GM23338 (cell line): Measurements from ENCODE around the gene SEMA5A. TPM values are rescaled to one million over a fixed set of nuclear protein-coding genes. Genes with fewer than 3 reads are reported as not detected.
"Not testable (repeated sequence)": the region's sequence is repeated elsewhere in the genome, so short reads cannot be mapped to it uniquely, and the experiment has no call there.

Experiments used
- ATAC-seq: fragments of 200-7000 bp; cut with Tn5 transposase; 3 replicates; pipeline ENCODE4 v1.9.1; 2020
- DNase-seq: peaks from one replicate; pipeline ENCODE4 v3.0.0-alpha.2; 2015; ENCODE audit warnings: low spot score
- H2AFZ ChIP-seq: fragments of 200-600 bp; sonication (generic); 2 replicates; pipeline ENCODE4 v1.8.0; 2016; ENCODE audit warnings: antibody characterized with exemption, mild to moderate bottlenecking, moderate library complexity
- H3F3A ChIP-seq: fragments of 200-600 bp; sonication (generic); replicated peaks from 2 replicates; pipeline ENCODE4 v1.8.0; 2017; ENCODE audit warnings: antibody characterized with exemption, mixed run types, low read depth
- H3K27ac ChIP-seq: fragments of 200-600 bp; sonication (generic); 2 replicates; pipeline ENCODE4 v1.6.1; 2016; ENCODE audit warnings: low read depth
- H3K27me3 ChIP-seq: fragments of 200-600 bp; sonication (generic); 2 replicates; pipeline ENCODE4 v1.8.0; 2016; ENCODE audit warnings: mild to moderate bottlenecking, mixed run types, moderate library complexity; ENCODE audit not compliant: insufficient read depth
- H3K36me3 ChIP-seq: fragments of 200-600 bp; sonication (generic); 2 replicates; pipeline ENCODE4 v1.8.0; 2016; ENCODE audit warnings: mild to moderate bottlenecking; ENCODE audit not compliant: insufficient read depth
- H3K4me1 ChIP-seq: fragments of 200-600 bp; sonication (generic); 2 replicates; pipeline ENCODE4 v1.8.0; 2016; ENCODE audit warnings: mild to moderate bottlenecking, moderate library complexity; ENCODE audit not compliant: insufficient read depth
- H3K4me2 ChIP-seq: fragments of 200-600 bp; sonication (generic); 2 replicates; pipeline ENCODE4 v1.7.1; 2017; ENCODE audit warnings: mixed run types
- H3K4me3 ChIP-seq: fragments of 200-600 bp; sonication (generic); 2 replicates; pipeline ENCODE4 v1.6.1; 2016; ENCODE audit warnings: mixed run types
- H3K79me2 ChIP-seq: fragments of 200-600 bp; sonication (generic); replicated peaks from 2 replicates; pipeline ENCODE4 v1.8.0; 2017; ENCODE audit warnings: mild to moderate bottlenecking; ENCODE audit not compliant: insufficient read depth
- H3K9me2 ChIP-seq: fragments of 200-600 bp; sonication (generic); 2 replicates; pipeline ENCODE4 v1.8.0; 2017; ENCODE audit not compliant: insufficient read depth
- H4K20me1 ChIP-seq: fragments of 200-600 bp; sonication (generic); replicated peaks from 2 replicates; pipeline ENCODE4 v1.8.0; 2017; ENCODE audit warnings: mild to moderate bottlenecking; ENCODE audit not compliant: insufficient read depth
- H3K27ac Mint-ChIP-seq: 2 replicates; pipeline ENCODE4 v1.8.0; 2020; ENCODE audit warnings: inconsistent platforms, mild to moderate bottlenecking, moderate library complexity, mixed read lengths
- H3K27me3 Mint-ChIP-seq: 3 replicates; pipeline ENCODE4 v1.8.0; 2022; ENCODE audit warnings: low read depth, mild to moderate bottlenecking, moderate library complexity, mixed read lengths, inconsistent platforms; ENCODE audit not compliant: insufficient read depth, poor library complexity
- H3K36me3 Mint-ChIP-seq: 3 replicates; pipeline ENCODE4 v1.8.0; 2021; ENCODE audit warnings: low read depth, mild to moderate bottlenecking, inconsistent platforms, moderate library complexity, mixed read lengths
- H3K4me1 Mint-ChIP-seq: 3 replicates; pipeline ENCODE4 v1.8.0; 2020; ENCODE audit warnings: mild to moderate bottlenecking, inconsistent platforms, mixed read lengths
- H3K4me3 Mint-ChIP-seq: 3 replicates; pipeline ENCODE4 v1.8.0; 2021; ENCODE audit warnings: moderate library complexity, mild to moderate bottlenecking, inconsistent platforms, mixed read lengths
- H3K9me3 Mint-ChIP-seq: 3 replicates; pipeline ENCODE4 v1.8.0; 2020; ENCODE audit warnings: moderate library complexity, mild to moderate bottlenecking, inconsistent platforms, mixed read lengths
- CREB1 ChIP-seq: fragments of 250-450 bp; sonication (Bioruptor Pico); IDR thresholded peaks from 2 replicates; pipeline ENCODE4 v1.5.0; 2020; ENCODE audit warnings: low read depth, mild to moderate bottlenecking, moderate library complexity
- NANOG ChIP-seq: IDR thresholded peaks from 2 replicates; pipeline ENCODE4 v1.6.1; 2016; ENCODE audit warnings: antibody characterized with exemption, borderline replicate concordance
- STAT1 ChIP-seq: IDR thresholded peaks from one replicate; pipeline ENCODE4 v1.6.1; 2016; ENCODE audit warnings: antibody characterized with exemption; ENCODE audit not compliant: unreplicated experiment
- polyA plus RNA-seq: library from polyadenylated mRNA; unstranded; fragments of >200 nt; fragmentation: Nextera tagmentation; extraction: Ambion mirVana; gene quantifications from 2 replicates; pipeline ENCODE4 v1.2.1, GENCODE V29; 2016
- total RNA-seq: library from RNA; depleted of rRNA; stranded (reverse); fragments of >200 nt; shearing (Covaris generic); gene quantifications from 2 replicates; pipeline ENCODE4 v1.2.3, GENCODE V29; 2014
- TF ChIP-seq, protein P1 (sequence below), 2 experiments: fragments of 200-600 bp in 1 of 2; sonication (generic) in 1 of 2; conservative IDR thresholded peaks; 2 replicates each; pipeline versions ENCODE4 v1.5.1 to v1.6.1; 2016 to 2017; ENCODE audit warnings: antibody characterized with exemption in 2 of 2, low read depth in 2 of 2, mild to moderate bottlenecking in 2 of 2, moderate library complexity in 1 of 2
- TF ChIP-seq, protein P2 (sequence below): fragments of 250-450 bp; sonication (Bioruptor Pico); IDR thresholded peaks from 2 replicates; pipeline ENCODE4 v1.5.0; 2020; ENCODE audit warnings: mild to moderate bottlenecking, moderate library complexity

Gene SEMA5A
- total and polyA plus RNA-seq, 2 experiments from 2014 or later: 2.1 to 8.1 TPM

DNA sequence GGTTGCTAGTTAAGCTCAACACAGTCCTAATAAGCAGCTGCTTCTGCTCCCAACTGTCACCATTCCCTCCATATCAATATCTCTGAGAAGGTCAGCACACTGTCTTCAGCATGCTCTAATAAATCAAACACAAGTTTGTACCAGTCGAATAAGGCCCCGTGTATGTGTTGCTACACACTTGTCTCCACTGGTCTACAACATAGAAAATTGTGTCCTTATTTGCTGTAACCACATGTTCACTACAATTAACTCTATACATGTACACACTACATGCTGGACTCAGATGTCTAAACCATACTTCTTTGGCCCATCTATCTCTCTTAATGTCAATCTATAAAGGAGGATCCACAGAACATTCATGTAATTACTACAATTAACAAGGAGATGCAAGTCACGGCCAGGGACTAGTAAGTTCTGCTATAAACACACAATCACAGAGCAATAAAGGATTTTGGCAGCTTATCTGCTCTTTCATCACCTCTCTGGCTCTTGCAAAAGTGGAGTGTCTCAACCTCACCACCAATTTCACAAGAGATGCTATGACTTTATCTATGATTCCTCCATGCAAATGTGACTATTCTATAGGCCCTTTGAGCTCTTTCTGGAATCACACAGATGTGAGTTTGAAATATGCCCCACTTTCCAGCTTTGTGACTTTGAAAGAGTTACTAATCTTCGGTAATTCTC lies 143.9 kb downstream of the SEMA5A start:
- H3K4me3 ChIP-seq: no peak overlapping the region
- no peaks in the 10 kb centered on the region for H3F3A ChIP-seq
- no peaks in the 10 kb centered on the region for H3K79me2 ChIP-seq
- H3K27me3 ChIP-seq: no peaks in the 10 kb centered on the region
- ATAC-seq (no peak), DNase-seq (no peak)
- H3K9me2 ChIP-seq: no peaks in the 10 kb centered on the region
- no peaks in the 10 kb centered on the region for H4K20me1 ChIP-seq
- H3K4me2 ChIP-seq: no peak overlapping the region
- Mint-ChIP-seq H3K36me3 (no peaks in the 10 kb centered on the region), H3K4me3 (no peak overlapping the region), H3K4me1 (no peaks in the 10 kb centered on the region; the same call in 2 of the 3 replicates), H3K27ac (no peak overlapping the region), H3K27me3 (peaks cover 2% of the 10 kb centered on the region), H3K9me3 (peaks cover 6% of the 10 kb centered on the region; the same call in 2 of the 3 replicates)
- TF ChIP-seq, protein P1, sequence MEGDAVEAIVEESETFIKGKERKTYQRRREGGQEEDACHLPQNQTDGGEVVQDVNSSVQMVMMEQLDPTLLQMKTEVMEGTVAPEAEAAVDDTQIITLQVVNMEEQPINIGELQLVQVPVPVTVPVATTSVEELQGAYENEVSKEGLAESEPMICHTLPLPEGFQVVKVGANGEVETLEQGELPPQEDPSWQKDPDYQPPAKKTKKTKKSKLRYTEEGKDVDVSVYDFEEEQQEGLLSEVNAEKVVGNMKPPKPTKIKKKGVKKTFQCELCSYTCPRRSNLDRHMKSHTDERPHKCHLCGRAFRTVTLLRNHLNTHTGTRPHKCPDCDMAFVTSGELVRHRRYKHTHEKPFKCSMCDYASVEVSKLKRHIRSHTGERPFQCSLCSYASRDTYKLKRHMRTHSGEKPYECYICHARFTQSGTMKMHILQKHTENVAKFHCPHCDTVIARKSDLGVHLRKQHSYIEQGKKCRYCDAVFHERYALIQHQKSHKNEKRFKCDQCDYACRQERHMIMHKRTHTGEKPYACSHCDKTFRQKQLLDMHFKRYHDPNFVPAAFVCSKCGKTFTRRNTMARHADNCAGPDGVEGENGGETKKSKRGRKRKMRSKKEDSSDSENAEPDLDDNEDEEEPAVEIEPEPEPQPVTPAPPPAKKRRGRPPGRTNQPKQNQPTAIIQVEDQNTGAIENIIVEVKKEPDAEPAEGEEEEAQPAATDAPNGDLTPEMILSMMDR (conservative IDR thresholded peaks at IDR 0.05; ENCODE audit: low read depth in 2 of 2): no peak
- TF ChIP-seq CREB1 (CRISPR knock-in tag): no peak
- no peak for TF ChIP-seq STAT1
- no peak for TF ChIP-seq NANOG
- TF ChIP-seq, protein P2, sequence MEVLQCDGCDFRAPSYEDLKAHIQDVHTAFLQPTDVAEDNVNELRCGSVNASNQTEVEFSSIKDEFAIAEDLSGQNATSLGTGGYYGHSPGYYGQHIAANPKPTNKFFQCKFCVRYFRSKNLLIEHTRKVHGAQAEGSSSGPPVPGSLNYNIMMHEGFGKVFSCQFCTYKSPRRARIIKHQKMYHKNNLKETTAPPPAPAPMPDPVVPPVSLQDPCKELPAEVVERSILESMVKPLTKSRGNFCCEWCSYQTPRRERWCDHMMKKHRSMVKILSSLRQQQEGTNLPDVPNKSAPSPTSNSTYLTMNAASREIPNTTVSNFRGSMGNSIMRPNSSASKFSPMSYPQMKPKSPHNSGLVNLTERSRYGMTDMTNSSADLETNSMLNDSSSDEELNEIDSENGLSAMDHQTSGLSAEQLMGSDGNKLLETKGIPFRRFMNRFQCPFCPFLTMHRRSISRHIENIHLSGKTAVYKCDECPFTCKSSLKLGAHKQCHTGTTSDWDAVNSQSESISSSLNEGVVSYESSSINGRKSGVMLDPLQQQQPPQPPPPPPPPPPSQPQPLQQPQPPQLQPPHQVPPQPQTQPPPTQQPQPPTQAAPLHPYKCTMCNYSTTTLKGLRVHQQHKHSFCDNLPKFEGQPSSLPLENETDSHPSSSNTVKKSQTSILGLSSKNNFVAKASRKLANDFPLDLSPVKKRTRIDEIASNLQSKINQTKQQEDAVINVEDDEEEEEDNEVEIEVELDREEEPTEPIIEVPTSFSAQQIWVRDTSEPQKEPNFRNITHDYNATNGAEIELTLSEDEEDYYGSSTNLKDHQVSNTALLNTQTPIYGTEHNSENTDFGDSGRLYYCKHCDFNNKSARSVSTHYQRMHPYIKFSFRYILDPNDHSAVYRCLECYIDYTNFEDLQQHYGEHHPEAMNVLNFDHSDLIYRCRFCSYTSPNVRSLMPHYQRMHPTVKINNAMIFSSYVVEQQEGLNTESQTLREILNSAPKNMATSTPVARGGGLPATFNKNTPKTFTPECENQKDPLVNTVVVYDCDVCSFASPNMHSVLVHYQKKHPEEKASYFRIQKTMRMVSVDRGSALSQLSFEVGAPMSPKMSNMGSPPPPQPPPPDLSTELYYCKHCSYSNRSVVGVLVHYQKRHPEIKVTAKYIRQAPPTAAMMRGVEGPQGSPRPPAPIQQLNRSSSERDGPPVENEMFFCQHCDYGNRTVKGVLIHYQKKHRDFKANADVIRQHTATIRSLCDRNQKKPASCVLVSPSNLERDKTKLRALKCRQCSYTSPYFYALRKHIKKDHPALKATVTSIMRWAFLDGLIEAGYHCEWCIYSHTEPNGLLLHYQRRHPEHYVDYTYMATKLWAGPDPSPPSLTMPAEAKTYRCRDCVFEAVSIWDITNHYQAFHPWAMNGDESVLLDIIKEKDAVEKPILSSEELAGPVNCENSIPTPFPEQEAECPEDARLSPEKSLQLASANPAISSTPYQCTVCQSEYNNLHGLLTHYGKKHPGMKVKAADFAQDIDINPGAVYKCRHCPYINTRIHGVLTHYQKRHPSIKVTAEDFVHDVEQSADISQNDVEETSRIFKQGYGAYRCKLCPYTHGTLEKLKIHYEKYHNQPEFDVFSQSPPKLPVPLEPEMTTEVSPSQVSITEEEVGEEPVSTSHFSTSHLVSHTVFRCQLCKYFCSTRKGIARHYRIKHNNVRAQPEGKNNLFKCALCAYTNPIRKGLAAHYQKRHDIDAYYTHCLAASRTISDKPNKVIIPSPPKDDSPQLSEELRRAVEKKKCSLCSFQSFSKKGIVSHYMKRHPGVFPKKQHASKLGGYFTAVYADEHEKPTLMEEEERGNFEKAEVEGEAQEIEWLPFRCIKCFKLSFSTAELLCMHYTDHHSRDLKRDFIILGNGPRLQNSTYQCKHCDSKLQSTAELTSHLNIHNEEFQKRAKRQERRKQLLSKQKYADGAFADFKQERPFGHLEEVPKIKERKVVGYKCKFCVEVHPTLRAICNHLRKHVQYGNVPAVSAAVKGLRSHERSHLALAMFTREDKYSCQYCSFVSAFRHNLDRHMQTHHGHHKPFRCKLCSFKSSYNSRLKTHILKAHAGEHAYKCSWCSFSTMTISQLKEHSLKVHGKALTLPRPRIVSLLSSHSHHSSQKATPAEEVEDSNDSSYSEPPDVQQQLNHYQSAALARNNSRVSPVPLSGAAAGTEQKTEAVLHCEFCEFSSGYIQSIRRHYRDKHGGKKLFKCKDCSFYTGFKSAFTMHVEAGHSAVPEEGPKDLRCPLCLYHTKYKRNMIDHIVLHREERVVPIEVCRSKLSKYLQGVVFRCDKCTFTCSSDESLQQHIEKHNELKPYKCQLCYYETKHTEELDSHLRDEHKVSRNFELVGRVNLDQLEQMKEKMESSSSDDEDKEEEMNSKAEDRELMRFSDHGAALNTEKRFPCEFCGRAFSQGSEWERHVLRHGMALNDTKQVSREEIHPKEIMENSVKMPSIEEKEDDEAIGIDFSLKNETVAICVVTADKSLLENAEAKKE: no peak
- H3K27ac ChIP-seq: no peak overlapping the region
- H3K4me1 ChIP-seq: no peaks in the 10 kb centered on the region
- H3K36me3 ChIP-seq: no peaks in the 10 kb centered on the region
- no peak overlapping the region for H2AFZ ChIP-seq

DNA sequence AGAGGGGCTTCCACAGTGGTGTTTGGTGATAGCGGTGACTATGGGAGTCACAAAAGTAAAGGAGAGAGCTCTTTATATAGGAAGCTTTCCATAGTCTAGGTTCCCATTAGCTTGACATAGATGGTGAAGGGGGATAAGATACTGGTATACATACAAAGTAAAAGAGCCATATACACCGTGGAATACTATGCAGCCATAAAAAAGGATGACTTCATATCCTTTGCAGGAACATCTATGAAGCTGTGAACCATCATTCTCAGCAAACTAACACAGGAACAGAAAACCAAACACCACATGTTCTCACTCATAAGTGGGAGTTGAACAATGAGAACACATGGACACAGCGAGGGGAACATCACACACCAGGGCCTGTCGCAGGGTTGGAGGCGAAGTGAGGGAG lies 146.1 kb downstream of the SEMA5A start:
- not testable (repeated sequence) for H3K9me3 Mint-ChIP-seq, H3F3A ChIP-seq, H3K79me2 ChIP-seq, H3K27me3 ChIP-seq, H3K4me3 Mint-ChIP-seq, H2AFZ ChIP-seq, H3K36me3 Mint-ChIP-seq, H3K4me1 ChIP-seq, H3K27ac Mint-ChIP-seq, H3K4me1 Mint-ChIP-seq, H4K20me1 ChIP-seq, H3K4me2 ChIP-seq, DNase-seq, H3K36me3 ChIP-seq, H3K27me3 Mint-ChIP-seq, H3K9me2 ChIP-seq, ATAC-seq, H3K27ac ChIP-seq, H3K4me3 ChIP-seq
